GM18511 (cell line): ENCODE results near the gene KCNQ2.
A peak's percentile ranks its signal among the peaks of the same experiment; 100 is the strongest.
"Not testable (repeated sequence)": the region's sequence is repeated elsewhere in the genome, so short reads cannot be mapped to it uniquely, and the experiment has no call there.

Experiments used
- ATAC-seq: cut with Tn5 transposase; IDR thresholded peaks from one replicate; pipeline ENCODE4 v1.9.1; 2021; ENCODE audit warnings: mild to moderate bottlenecking, moderate library complexity; ENCODE audit not compliant: unreplicated experiment

Gene KCNQ2

DNA sequence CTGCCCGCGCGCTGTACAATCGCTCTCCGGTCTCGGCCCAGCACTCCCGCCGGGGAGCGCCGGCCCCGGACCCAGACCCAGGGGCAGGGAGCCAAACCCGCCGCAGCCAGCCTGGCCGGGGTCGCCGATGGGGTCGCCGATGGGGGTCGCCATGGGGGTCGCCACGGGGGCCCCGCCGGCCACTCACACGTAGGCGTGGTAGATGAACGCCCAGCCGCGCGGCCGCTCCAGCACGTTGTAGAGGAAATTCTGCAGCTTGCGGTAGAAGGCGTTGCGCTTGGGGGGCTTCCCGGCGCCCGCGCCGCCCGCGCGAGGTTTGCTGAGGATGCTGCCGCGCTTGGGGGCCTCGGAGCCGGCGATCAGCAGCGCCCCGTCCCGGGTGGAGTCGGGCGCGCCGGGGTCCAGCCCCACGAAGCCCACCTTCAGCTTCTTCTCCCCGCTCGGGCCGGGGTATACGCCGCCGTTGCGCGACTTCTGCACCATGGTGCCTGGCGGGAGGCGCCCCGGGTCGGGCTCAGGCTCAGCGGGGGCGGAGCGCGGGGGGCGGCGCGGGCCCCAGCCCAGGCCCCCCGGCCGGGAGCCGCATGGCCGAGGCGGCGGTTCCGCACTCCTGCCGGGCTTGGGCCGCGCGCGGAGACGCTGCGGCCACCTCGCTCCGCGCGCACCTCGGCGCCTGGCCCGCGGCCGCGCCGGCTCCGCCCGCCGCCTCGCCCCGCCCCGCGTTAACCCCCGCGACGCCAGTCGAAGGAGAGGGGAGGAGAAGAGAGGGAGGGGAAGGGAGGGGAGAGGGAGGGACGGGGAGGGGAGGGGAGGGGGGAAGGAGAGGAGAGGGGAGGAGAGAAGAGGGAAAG, at the start of gene KCNQ2:
Gene KCNQ2, minus strand, starts transcription at position 675 of the 851 bp plus-strand sequence. Its CDS starts 192 bp downstream, at position 483.
- ATAC-seq: no peak

DNA sequence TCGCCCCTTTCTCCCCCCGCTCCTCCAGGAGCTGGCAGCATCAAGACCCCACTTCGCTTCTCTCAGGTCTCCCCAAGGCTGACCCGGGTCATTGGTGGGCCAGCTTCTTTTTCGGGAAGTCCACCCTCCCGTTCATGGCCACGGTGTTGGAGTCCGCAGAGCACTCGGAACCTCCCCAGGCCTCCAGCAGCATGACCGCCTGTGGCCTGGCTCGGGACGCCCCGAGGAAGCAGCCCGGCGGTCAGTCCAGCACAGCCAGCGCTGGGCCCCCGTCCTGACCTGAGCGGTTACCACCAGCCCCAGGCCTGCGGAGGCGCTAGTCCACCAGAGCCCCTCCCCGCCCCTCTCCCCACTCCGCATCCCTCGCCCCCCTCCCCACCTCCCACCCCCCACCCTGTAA, 49.1 kb upstream of the KCNQ2 start:
- no peak for ATAC-seq

DNA sequence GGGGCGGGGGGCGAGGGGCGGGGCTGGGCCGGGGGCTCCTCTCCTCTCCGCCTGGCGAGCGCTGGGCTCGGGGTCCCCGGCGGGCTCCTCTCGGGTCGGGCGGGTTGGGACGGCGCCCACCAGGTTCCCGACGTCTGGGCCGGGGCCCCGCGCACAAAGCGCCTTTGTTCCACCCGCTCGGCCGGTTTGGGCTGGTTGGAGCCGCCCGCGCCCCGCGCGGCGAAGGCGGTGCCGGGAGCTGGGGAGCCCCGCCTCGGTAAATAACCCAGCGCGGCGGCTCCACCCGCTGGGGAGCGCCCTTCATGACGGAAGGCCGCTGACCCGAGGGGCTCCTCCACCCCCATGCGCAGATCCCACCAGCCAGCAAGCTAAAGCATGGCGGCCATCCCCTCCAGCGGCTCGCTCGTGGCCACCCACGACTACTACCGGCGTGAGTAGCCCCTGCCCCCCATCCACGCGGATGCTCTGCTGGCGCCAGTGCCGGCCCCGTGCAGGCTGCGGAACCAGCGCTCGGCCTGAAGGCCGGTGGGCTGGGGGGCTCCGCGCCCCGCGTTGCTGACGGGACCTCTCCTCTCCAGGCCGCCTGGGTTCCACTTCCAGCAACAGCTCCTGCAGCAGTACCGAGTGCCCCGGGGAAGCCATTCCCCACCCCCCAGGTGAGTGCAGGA, 48.6 kb upstream of the KCNQ2 start:
- ATAC-seq: peak; percentile 57

DNA sequence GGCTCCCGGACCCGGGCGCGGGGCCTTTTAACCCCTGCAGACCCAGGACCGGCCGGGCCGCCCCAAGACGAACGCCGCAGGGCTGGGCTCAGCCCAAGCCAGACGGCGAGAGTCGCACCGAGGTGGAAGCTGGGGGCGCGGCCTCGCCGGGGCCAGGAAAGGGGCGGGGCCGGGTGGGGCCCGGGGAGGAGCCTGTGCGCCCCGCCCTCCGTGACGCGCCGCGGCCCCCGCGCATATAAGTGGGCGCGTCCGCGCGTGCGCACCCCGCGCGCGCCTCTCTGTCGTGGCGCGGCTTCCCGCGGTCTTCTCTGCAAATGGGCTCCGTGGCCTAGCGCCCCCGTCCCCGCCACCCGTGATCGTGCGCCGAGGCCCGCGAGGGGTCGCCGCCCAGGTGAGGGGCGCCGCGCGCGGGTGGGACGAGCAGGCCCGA, 48.1 kb upstream of the KCNQ2 start, which contains the start of gene PPDPF:
Gene PPDPF, plus strand, starts transcription at position 262 of the 430 bp plus-strand sequence. CDS start 544 bp downstream, outside the sequence.
- ATAC-seq: peak; percentile 69

DNA sequence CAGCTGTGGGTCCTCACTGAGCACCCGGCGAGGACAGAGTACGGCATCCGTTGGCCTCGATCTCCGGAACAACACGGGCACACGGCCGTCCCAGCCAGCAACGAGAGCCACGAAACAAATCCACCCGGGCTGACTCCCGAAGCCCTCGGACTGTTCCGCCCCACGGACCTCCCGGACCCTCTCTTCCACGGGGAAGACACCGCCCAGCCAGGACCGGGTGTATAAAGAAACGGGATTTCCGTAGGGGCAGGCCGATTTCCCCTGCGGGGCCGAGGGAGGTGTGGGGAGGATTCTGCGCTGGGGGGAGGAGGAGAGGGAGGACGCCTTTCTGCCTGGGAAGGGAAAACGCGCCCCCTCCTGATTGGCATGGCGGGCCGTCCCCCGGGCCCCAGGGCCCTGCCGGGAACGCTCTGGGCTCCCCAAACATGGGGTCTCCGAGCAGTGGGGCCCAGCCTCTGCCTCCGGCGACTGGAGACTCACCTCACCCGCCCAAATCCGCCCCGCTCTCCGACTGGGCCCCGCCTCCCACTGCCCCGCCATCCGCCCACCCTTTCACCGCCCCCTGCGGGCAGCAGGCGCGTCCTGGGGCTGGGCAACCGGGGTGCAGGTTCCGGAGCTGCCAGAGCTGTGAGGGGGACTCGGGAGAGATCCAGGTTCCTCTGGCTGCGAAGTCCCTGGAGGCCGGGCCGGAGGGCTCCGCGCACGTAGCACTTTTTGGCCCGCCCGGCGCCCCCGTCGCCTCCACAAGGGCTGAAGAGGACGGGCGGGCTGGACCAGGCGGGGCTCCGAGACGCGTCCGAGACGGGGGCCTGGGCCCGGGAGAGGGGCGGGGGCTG, 47.4 kb upstream of the KCNQ2 start:
- ATAC-seq: peak; percentile 50

DNA sequence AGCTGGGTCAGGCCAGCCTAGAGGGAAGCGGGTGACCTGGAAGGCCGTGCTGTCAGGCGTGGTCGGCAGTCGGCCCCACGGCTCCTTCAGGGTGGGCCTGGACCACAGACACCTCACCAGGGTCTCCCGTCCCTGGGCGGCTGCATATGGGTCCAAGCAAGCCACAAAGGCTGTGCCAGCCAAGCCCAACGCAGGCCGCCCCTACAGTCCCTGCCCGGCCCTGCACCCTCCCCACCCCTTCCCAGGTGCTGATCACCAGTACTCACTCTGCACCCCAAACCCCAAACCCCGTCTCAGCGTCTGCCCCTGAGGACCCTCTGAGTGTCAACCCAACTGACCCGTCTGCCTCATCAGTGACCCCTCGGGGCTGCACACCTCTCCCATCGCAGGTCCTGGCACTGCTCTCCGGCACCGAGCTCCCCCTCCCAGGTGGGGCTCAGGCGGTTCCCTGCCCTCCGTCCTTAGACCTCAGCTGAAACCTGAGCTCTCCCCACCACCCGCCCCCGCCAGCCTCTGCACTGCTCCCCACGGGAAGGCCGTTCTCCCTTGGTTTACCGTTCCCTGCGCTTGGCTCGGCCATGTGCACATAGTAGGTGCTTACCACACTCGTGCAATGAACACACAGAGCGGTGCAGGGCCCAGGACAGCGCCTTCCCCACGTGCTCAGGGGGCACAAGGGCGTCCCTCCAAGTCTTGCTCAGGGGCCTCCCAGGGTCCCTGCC, 46.7 kb upstream of the KCNQ2 start:
- no peak for ATAC-seq

DNA sequence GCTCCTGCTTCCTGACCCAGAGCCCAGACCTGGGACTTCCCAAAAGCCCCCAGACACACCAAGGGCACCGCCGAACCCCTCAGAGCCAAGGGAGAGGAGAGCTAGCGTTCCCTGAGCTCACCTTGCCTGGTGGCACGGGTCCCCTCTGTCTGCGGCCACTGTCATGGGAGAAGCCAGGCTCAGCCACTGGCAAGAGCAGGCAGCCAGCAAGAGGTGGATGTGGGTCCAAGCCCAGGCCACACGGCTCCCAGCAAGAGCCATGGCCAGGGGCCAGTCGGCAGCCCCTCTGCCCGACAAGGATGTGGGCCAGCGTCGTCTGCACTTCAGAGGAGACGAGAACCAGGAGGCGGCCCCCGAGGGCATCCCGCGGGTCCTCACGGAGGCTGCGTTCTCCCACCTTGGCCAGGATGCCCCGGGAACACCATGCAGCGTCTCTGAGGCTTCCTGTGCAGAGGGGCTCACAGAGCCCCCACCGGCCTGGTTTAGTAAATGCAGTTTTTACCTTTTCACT, 46.0 kb upstream of the KCNQ2 start:
- ATAC-seq: no peak

DNA sequence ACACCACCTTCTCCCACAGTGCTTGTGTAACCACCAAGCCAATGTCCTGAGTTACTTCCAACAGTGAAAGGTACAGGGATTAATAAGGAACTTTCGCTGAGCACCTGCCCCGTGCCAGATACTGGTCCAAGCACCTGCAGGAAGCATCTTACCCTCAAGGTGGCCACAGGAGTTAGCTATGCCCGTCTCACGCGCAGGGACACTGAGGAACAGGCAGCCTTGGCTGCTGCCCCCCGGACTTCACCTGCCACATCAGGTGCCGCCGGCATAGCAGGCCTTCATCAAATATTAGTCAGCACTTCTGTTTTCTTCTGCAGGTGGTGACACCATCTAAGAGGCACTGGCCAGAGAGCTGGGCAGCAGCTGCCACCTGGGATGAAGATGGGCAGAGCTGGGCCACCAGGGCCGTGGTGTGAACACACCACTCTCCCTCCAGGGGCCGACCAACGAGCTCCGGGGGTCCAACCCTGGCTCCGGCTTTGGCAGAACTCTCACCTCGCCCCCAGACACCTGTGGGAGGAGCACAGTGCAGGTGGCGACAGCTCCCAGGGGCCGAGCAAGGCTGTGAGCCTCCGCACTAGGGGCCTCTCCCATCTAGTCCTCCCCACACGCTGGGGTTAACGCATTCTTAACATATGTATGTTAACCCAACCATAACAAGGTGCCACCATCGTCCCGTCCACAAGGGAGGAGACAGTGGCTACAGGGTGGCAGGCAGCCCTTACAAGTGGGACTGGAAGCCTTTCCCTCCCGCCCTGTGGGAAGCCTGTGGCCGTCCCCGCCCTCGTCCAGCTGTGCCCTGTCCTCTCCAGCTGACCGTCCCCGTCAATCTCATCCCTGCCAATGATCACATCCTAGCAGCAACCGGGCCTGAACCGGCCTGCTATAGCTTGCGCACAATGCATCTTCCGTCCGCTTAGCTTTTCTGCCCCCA, 45.2 kb upstream of the KCNQ2 start:
- ATAC-seq: no peak

DNA sequence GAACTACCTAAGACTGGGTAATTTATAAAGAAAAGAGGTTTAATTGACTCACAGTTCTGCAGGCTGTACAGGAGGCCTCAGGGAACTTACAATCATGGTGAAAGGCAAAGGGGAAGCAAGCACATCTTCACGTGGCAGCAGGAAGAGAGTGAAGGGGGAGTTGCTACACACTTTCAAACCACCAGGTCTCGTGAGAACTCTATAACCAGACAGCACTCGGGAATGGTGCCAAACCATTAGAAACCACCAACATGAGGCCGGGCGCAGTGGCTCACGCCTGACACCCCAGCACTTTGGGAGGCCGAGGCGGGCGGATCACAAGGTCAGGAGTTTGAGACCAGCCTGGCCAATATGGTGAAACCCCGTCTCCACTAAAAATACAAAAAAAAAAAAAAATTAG, 42.1 kb upstream of the KCNQ2 start:
- ATAC-seq: not testable (repeated sequence)

DNA sequence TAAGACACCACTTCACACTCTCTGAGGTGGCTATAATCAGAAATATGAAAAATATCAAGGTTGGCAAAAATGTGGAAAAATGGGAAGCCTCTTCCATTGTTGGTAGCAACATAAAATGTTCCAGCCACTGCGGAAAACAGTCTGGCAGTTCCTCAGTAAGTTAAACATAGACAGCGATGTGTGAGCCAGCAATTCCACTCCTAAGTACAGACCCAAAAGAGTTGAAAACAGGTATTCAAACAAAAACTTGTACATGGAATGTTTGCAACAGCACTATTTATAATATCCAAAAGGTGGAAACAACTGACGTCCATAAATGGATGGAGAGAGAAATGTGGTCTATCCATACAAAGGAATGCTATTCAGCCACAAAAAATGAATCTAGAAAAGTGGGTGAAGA, 40.8 kb upstream of the KCNQ2 start:
- no peak for ATAC-seq

DNA sequence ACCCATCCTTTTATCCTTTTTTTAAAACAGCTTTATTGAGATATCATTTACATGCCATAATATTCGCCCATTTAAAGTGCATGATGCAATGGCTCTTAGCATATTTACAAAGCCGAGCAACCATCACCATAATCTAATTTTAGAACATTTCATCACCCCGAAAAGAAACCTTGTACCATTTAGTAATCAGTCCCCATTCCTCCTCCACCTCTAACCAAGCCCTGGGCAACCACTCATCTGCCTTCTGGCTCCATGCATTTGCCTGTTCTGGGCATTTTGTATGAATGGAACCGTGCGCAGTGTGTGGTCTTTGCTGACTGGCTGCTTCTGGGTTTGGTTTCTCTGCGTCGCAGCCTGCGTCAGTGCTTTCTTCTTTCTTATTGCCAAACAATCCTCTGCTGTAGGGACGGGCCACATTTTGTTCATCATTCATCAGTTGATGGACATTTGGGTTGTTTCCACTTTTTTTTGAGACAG, 36.7 kb upstream of the KCNQ2 start:
- no peak for ATAC-seq

DNA sequence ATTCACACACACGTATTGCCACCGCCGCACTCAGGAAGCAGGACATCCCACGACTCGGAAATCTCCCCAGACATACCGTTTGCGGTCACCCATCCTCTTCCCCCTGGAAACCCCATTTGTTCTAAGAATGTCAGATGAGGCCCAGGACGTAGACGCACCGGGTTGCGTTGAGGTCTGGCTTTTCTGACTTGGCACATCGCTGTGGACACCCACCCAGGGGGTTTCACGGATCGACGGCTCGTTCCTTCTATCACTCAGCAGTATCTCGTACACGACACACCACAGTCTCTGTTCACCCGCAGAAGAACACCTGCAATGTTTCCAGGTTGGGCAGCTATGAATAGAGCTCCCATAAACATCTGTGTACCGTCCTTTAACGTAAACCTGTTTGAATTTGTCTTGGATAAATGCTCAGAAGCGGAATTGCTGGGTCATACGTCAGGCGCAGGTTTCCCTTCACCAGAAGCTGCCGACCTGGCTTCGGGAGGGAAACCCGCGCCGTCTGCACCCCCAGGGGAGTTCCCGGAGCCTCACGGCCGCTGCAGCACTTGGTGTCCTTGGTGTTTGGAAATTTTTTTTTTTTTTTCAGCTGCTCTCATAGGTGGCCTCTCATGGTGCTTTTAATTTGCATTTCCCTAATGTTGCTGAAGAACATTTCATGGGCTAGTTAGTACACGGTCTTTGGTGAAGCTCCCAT, 35.8 kb upstream of the KCNQ2 start:
- no peak for ATAC-seq

DNA sequence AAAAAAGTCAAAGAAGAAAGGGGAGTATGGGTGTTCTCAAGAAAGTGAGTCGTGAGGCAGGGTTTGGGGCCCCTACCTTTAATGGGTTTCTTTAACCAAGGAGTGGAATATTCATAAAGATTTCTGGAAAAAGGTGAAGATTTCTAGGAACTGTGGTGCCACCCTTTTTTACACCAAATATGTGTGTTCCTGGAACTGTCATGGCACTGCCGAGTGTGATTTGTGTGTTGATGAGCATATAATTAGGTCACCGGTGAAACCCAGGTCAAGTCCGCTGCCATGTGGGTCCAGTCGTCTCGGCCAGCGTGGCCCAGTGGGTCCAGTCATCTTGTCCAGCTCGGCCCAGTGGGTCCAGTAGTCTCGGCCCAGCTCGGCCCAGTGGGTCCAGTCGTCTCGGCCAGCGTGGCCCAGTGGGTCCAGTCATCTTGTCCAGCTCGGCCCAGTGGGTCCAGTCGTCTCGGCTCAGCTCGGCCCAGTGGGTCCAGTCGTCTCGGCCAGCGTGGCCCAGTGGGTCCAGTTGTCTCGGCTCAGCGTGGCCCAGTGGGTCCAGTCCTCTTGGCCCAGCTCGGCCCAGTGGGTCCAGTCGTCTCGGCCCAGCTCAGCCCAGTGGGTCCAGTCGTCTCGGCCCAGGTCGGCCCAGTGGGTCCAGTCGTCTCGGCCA, 34.8 kb upstream of the KCNQ2 start:
- ATAC-seq: no peak

DNA sequence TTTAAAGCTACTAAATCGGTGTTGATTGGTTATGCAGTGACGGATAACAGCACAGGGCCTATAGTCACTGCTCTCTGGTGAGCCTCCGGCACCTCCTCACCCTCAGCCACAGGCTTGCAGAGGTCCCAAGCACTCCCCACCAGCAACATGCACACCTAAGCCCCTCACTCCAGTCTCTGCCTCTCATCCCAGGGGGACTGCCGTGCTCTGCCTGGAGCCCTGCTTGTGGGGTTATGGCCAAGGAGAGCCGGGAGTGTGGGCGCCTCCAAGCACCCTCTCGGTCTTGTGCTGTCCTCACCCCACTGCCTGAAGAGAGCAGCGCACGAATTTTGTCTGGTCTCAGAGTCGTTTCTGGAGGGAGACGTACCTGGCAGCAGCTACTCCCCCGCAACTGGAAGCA, 33.3 kb upstream of the KCNQ2 start:
- ATAC-seq: no peak

DNA sequence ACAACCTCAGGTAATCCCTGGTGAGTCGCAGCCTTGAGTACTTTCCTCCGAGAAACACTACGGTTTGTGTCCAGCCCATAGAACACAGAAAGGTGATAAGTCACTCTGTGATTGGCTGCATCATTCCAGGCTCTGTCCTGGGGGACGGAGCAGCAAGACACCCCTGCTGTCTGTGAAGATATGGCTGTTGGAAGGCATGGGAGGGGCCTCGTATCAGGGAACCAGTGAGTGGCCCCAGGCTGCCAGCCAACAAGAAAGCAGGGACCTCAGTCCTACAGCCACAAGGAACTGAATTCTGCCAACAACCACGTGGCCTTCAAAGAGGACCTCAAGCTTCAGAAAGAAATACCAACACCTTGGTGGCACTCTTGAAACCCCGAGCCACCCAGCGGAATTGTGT, 32.8 kb upstream of the KCNQ2 start:
- no peak for ATAC-seq

DNA sequence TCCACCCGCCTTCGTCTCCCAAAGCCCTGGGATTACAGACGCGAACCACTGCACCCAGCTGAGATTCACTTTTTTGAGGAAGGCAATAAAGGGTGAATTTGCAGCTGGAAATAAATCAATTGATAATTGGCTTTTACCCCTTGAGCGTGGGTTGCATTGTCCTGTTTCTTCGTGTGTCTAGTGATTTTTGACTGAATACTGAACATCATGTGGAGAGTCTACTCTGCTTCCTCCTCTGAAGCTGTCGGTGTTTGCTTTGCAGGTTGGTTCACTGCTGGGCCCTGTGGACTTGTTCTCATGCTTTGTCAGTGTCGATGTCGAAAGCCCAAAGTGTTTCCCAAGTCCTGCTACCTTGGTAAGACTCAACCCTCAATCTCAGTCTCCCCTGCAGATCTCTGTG, 32.2 kb upstream of the KCNQ2 start:
- ATAC-seq: no peak

DNA sequence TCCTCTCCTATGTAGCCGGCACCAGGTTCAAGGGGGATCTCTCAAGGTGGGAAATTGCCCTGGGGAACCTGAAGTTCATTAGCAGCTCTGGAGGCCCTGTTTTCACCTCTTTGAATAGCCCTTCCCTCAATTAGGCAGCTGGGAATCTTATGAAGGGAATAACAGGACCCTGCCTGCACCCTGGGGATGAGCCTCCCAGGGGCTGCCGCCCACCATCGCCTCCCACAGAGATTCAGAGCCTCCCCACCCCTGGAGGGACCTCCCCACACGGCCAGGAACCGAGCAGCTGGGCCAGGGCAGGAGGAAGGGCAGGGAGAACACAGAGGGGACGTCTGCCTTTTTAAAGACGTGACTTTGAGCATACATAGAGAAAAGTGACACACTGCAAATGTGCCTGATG, 31.1 kb upstream of the KCNQ2 start:
- ATAC-seq: no peak

DNA sequence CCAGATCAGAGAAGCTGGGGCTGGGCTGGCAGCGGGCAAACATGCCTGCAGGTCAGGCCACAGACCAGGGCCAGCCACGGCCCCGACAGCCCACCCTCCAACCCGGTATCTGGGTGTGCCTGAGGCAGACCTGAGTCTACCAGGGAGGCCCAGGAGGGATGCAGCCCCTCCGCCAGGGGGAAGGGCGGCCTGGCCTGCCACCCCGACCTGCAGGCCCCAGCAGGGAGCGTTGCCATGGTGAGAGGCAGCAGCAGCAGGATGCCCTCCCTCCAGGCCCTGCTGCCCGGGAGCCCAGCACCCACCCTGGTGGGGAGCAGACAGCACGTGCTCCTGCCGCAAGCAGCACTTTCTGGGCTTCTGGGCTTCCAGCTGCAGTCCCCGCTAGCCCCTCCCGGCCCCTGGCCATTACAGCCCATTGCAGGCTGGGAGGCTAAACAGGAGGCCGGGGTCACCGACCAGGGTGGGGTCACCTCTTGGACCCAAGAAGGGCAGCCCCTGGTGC, 30.3 kb upstream of the KCNQ2 start:
- no peak for ATAC-seq
